HG02610 (cell line): ENCODE data around the gene PALD1.

ENCODE experiments used
- ATAC-seq: cut with Tn5 transposase; IDR thresholded peaks from one replicate; pipeline ENCODE4 v1.9.1; 2021; ENCODE audit warnings: mild to moderate bottlenecking, moderate library complexity; ENCODE audit not compliant: unreplicated experiment

Gene PALD1

DNA sequence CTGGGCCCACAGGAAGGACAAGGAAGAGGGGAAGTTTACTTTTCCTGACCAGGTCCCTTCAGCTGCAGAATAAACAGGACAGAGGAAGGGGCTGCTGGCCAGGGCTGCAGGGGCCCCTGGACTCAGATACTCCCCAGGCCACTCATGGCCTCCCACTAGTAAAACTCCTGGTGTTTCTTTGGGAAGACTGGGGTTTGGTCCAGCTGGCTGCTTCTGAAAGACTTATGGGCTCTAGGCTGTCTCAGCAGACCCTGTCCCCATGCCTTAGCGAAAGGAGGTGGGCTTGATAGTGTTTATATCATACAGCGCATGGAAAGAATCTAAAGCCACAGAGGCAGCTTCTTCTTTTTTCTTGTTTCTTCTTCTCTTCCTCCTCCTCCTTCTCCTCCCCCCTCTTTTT lies 56.4 kb downstream of the PALD1 start:
- no peak for ATAC-seq

GRCh38 chr10:70535451-70535850 lies 56.9 kb downstream of the PALD1 start:
- no peak for ATAC-seq

DNA sequence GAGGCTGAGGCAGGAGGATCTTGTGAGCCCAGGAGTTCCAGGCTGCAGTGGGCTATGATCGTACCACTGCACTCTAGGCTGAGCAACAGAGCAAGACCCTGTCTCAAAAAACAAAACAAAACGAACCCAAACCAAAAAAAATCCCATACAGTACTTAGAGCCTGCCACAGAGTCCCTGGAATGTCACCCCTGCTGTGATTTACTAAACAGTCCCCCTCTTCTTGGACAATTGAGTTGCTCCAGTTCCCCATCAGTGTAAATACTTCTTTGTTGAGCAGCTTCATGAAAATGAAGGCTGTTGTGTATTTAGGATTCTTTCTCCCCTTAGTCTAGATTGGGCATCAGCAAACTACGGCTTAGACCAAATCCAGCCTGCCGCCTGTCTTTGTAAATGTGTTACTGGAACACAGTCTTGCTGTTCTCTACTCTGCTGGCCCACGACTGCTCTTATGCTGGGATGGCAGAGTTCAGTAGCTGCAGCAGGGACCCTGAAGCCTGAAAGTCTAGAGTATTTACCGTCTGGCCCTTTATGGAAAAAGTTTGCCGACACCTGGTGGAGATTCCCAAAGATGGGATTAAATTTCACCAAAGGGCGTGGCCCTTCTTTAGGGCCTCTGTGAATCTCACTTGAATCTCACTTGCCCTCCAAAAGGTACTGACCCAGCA lies 57.8 kb downstream of the PALD1 start:
- no peak for ATAC-seq

GRCh38 chr10:70537398-70538194 lies 59.0 kb downstream of the PALD1 start:
- ATAC-seq, result no peak

- ATAC-seq, result no peak
These were observed 59.6 kb downstream of the PALD1 start for GRCh38 chr10:70538195-70538520.

GRCh38 chr10:70538731-70539338 lies 60.3 kb downstream of the PALD1 start:
- no peak for ATAC-seq

GRCh38 chr10:70539471-70539870 lies 60.9 kb downstream of the PALD1 start:
- no peak for ATAC-seq

- no peak for ATAC-seq
These were observed 61.7 kb downstream of the PALD1 start for GRCh38 chr10:70540089-70540788.

DNA sequence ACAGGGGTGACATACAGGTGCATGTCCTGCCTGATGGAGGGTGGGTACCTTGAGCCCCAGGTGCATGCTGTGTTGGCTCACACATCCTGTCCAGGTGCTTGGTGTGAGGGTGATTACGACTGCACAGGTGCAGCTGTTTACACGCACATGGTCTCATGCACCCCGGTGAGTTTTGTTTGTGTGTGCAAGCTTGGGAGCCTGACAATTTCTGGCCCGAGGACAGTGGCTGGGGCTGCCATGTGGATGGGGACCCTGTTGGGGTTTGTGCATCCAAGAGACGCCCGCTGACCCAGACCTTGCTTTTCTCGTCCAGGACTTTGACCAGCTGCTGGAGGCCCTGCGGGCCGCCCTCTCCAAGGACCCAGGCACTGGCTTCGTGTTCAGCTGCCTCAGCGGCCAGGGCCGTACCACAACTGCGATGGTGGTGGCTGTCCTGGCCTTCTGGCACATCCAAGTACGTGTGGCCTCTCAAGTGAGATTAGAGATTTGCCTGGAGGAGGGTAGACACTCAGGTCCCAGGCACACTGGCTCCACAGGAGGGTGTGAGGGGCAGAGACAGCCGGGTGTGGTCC lies 62.3 kb downstream of the PALD1 start:
- ATAC-seq, result no peak

DNA sequence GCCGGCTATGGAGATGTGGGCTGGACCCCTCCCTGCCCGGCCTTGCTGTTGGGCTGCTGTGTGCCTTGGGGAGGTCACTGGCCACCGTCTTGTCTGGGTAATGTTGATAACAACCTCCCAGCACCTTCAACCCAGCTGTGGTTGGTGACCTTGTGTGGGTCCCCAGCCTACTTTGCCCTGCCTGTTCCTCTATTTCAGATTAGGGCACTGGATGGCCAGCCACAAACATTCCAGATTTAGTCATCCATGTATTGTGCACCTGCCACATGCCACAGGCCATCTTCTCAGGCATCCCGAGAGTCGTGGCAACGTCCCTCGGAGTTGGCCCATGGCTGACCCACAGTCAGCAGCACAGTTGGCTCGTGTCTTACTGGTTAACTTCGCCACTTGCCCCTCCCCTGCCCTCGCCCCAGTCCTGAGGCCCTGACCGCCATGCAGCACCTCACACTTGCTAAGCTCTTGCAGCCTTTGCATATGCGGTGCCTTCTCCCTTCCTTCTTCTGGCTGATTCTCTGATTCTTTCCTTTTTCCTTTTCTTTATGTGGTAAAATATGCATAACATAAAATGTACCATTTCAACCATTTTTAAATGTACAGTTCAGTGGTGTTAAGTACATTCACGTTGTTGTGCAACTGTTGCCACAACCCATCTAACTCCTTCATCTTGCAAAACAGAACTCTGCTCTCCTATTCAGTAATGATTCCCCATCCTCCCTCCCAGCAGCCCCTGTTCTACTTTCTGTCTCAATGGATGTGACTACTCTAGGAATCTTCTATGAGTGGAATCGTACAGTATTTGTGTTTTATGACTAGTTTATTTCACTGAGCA lies 63.4 kb downstream of the PALD1 start:
- ATAC-seq, result no peak

- no peak for ATAC-seq
These were observed 64.0 kb downstream of the PALD1 start for GRCh38 chr10:70542565-70542938.

GRCh38 chr10:70543911-70544310 lies 65.3 kb downstream of the PALD1 start:
- no peak for ATAC-seq

DNA sequence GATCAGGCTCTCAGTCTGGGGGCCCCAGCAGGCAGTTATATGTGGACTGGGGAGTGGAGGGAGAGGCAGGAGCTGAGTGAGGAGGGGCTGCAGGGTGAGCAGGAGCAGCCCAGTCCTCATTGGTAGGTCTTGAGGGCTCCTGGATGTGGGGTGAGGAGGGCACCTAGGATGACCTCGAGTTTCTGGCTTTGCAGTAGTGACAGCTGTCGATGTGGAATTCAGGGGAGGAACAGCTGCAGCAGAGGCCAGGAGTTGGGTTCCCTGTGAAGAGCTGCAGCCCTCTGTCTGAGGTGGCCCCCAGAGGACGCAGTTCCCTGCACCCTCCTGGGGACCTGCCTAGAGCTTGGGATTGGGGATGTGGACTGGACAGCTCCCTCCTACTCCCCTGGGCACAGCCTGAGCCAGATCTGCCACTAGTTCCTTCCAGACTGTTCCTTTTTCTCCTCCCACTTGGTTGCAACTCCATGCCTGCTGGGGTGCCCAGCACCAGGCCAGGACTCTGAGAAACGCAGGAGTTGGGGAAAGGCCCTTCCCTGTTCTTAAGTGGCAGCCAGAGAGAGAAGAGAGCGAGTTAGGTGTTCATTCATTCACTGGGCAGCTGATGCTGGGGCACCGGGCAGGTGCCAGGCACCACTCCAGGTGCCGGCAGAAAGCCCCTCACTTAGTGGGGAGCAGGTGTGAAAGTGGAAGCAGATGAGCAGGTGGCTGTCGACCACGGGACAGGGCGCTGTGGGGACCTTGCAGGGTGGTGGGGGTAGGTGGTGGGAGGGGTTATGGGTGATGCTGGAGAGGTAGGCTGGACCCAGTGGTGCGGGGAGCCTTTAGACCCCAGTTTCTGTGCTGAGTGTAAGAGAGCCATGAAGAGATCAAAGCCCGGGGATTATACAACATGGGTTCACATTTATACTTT lies 66.1 kb downstream of the PALD1 start:
- no peak for ATAC-seq

- no peak for ATAC-seq
These were observed 68.0 kb downstream of the PALD1 start for GRCh38 chr10:70546584-70546983.

DNA sequence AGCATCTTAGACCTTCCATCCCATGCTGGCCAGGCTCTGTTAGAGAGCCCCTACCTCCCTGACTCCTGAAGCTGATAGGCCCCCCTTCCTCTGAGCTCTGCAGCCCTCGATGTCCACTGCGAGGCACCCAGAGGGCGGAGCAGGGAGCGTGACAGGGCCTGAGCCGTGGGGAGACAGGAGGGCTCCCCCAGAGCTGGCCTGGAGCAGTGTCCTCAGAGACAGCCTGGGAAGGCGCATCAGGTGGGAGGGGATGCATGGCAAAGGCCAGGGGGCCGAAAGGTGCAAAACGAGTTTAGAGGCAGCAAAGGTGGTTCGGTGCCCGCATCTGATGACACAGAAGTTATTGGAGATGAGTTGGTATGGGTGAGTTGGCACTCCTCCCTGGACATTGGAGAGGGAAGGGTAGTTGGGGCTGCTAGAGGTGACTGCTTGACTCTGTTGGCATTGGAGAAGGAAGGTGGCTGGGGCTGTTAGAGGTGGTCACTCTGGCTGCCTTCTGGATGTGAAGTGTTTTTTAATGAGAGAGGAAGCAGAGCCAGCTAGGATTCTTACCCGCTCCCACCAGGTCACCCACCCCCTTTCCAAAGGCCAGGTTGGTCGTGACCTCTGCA lies 70.9 kb downstream of the PALD1 start:
- ATAC-seq, result no peak

DNA sequence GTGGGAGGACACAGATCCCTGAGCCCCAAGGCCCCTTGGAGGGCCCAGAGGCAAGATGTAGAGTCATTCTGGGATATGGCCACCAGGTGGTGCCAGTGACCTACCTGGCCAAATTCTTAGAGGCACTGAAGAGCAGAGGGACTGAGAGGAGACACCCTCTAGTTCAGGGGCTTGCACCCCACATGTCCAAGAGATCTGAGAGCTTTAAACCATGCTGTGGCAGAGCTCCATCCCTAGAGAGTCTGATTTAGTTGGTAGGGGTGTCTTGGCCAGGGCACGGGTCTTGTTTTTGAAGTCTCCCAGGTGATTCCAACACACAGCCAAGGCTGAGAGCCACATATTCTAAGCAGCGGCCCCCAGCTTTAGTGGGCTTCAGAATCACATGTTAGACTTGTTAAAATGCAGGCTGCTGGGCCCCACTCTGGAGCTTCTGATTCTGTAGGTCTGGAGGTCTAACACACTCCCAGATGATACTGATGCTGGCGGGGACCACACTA lies 71.4 kb downstream of the PALD1 start:
- ATAC-seq, result no peak

GRCh38 chr10:70550459-70550858 lies 71.9 kb downstream of the PALD1 start:
- no peak for ATAC-seq

DNA sequence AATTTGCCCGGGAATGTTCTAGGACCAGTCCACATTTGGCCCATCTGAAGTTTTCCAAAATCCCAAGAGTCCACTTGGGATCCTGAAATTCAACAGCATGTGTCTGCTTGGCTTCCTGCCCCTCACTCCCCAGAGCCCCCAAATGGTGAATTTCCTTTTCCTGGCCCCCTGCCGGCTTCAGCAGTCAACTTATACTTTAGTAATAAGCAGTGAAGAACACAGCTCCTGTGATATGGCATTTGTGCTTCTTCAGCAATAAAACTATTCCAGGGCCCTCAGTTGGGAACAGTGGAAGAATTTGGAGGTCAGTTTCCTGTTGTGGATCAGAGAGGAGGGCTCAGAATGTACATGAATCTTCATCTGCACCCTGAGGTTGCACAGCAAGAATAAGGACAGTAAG lies 72.9 kb downstream of the PALD1 start:
- ATAC-seq, result no peak

- no peak for ATAC-seq
These were observed 73.4 kb downstream of the PALD1 start for GRCh38 chr10:70551971-70552422.
